Suppressor macrophage treated with lipopolysaccharide for 1 hour (primary cell): Measurements from ENCODE around the gene TUBB8.
"Not testable (repeated sequence)": the region's sequence is repeated elsewhere in the genome, so short reads cannot be mapped to it uniquely, and the experiment has no call there.

Experiments used
- DNase-seq, 3 donors: peaks; one replicate each; pipeline ENCODE4 v3.0.0-alpha.2; 2020 to 2022

The TUBB8 gene

GRCh38 chr10:48996-49395 lies at the start of gene TUBB8:
TSS of gene TUBB8 (minus strand) at chr10:49296. CDS start at chr10:49238, 58 bp downstream.
- DNase-seq = no peak

GRCh38 chr10:96466-96865 lies 47.4 kb upstream of the TUBB8 start:
- DNase-seq = no peak

- DNase-seq = no peak
Observed at GRCh38 chr10:95356-96115, 46.4 kb upstream of the TUBB8 start.

- no peak for DNase-seq
Observed at GRCh38 chr10:94613-95012, 45.5 kb upstream of the TUBB8 start.

GRCh38 chr10:92846-93245 lies 43.8 kb upstream of the TUBB8 start:
- no peak for DNase-seq

GRCh38 chr10:92153-92552 lies 43.1 kb upstream of the TUBB8 start:
- DNase-seq = no peak

- DNase-seq = no peak
Observed at GRCh38 chr10:91313-91712, 42.2 kb upstream of the TUBB8 start.

- DNase-seq = no peak
Observed at GRCh38 chr10:90161-90560, 41.1 kb upstream of the TUBB8 start.

GRCh38 chr10:89248-89647 lies 40.2 kb upstream of the TUBB8 start:
- no peak for DNase-seq

- DNase-seq = no peak
Observed at GRCh38 chr10:88253-88652, 39.2 kb upstream of the TUBB8 start.

- no peak for DNase-seq
Observed at GRCh38 chr10:87177-88080, 38.3 kb upstream of the TUBB8 start.

GRCh38 chr10:86031-86430 lies 36.9 kb upstream of the TUBB8 start:
- no peak for DNase-seq

- DNase-seq = no peak
Observed at GRCh38 chr10:85044-85443, 35.9 kb upstream of the TUBB8 start.

GRCh38 chr10:83930-84530 lies 34.9 kb upstream of the TUBB8 start:
- DNase-seq = no peak

GRCh38 chr10:80477-81105 lies 31.5 kb upstream of the TUBB8 start:
- no peak for DNase-seq

GRCh38 chr10:79532-80215 lies 30.6 kb upstream of the TUBB8 start:
- no peak for DNase-seq

- DNase-seq = no peak
Observed at GRCh38 chr10:78556-78955, 29.5 kb upstream of the TUBB8 start.

- not testable (repeated sequence) for DNase-seq
Observed at GRCh38 chr10:74266-74621, 25.1 kb upstream of the TUBB8 start.

- DNase-seq = peak; percentile 29 to 74 (median 63)
Observed at GRCh38 chr10:73543-74265, 24.6 kb upstream of the TUBB8 start.

- DNase-seq = not testable (repeated sequence)
Observed at GRCh38 chr10:68156-68555, 19.1 kb upstream of the TUBB8 start.

GRCh38 chr10:49926-50325 lies 830 bp upstream of the TUBB8 start:
- not testable (repeated sequence) for DNase-seq

GRCh38 chr10:47864-48263 lies 1.2 kb downstream of the TUBB8 start:
- not testable (repeated sequence) for DNase-seq
